Heart right ventricle (tissue), 16 donors: ENCODE data around the gene PPP1R36. TPM values are rescaled to one million over a fixed set of nuclear protein-coding genes. Genes with fewer than 3 reads are reported as not detected.
A peak's percentile ranks its signal among the peaks of the same experiment; 100 is the strongest.
"Not testable (repeated sequence)": the region's sequence is repeated elsewhere in the genome, so short reads cannot be mapped to it uniquely, and the experiment has no call there.

ENCODE experiments used
- ATAC-seq, 8 donors: fragments of 200-7000 bp; cut with Tn5 transposase; one replicate each; pipeline ENCODE4 v1.9.1; 2020; ENCODE audit warnings: mild to moderate bottlenecking in 8 of 8, moderate library complexity in 8 of 8, moderate number of reproducible peaks in 1 of 8
- DNase-seq, 2 donors: peaks; one replicate each; pipeline ENCODE4 v3.0.0-alpha.2; 2020
- H3K27ac ChIP-seq, 10 donors: fragments of 200-600 bp; sonication (generic) in 2 of 10; one replicate each; pipeline versions ENCODE4 v1.5.0 to v1.8.0; 2020 to 2022; ENCODE audit warnings: mild to moderate bottlenecking in 3 of 10
- H3K27me3 ChIP-seq, 7 donors: fragments of 200-600 bp; one replicate each; pipeline ENCODE4 v1.8.0; 2021 to 2022; ENCODE audit warnings: mild to moderate bottlenecking in 2 of 7
- H3K36me3 ChIP-seq, 9 donors: fragments of 200-600 bp; sonication (generic) in 1 of 9; one replicate each; pipeline versions ENCODE4 v1.5.0 to v1.8.0; 2020 to 2022; ENCODE audit warnings: mild to moderate bottlenecking in 2 of 9
- H3K4me1 ChIP-seq, 9 donors: fragments of 200-600 bp; sonication (generic) in 1 of 9; one replicate each; pipeline versions ENCODE4 v1.5.0 to v1.8.0; 2020 to 2022; ENCODE audit warnings: mild to moderate bottlenecking in 4 of 9
- H3K4me3 ChIP-seq, 10 donors: fragments of 200-600 bp; sonication (generic) in 2 of 10; one replicate each; pipeline versions ENCODE4 v1.5.0 to v1.8.0; 2020 to 2022; ENCODE audit warnings: mild to moderate bottlenecking in 7 of 10, moderate library complexity in 2 of 10
- H3K9me3 ChIP-seq, 11 donors: fragments of 200-600 bp in 10 of 11; sonication (generic) in 2 of 11; one replicate each; pipeline versions ENCODE4 v1.5.0 to v1.8.0; 2013 to 2022; ENCODE audit warnings: mild to moderate bottlenecking in 2 of 11, control low read depth in 1 of 11, moderate library complexity in 1 of 11
- CTCF ChIP-seq, 9 donors: fragments of 200-600 bp; sonication (generic) in 2 of 9; IDR thresholded peaks; one replicate each; pipeline versions ENCODE4 v1.5.0 to v1.8.0; 2021 to 2022; ENCODE audit warnings: antibody characterized with exemption in 9 of 9, mild to moderate bottlenecking in 5 of 9, moderate library complexity in 1 of 9
- WGBS, 2 donors: extraction: QIAGEN DNeasy Blood & Tissue Kit; methylation state at CpG; one replicate each; pipeline ENCODE4 v1.1.7; 2013; ENCODE audit warnings: inconsistent platforms in 1 of 2; 5-methylcytosine and 5-hydroxymethylcytosine counted together
- intact Hi-C, 10 donors: fragments of 100-400 bp; cut with DNase I; formaldehyde crosslinking; loops; one replicate each; pipeline versions ENCODE4 v1.11.1 to v1.14.2; 2022
- polyA plus RNA-seq, 2 donors: library from polyadenylated mRNA; stranded (reverse); fragments of 200-250 nt; gene quantifications; one replicate each; pipeline ENCODE4 v1.2.3, GENCODE V29; 2013
- total RNA-seq, 10 donors: library from RNA; stranded (reverse); fragmentation: NEBNext Ultra II Directional in 3 of 10; extraction: Animal tissue kit (Norgen Biotek cat#: 25700) in 3 of 10; gene quantifications; one replicate each; pipeline versions ENCODE4 v1.2.1 to v1.2.4, GENCODE V29; 2021 to 2023
- donor health status: Arrhythmogenic right ventricular cardiomyopathy.
- donor health status: ischemic (EF 13 %, LVEDD 7.1; RV severe dilation, severe dysfunction).
- donor health status: healthy with polysubstance abuse.
- donor health status: DM: no; HTN: yes; CAD: no.
- donor health status: DM: no; HTN: no; CAD: no.
- donor health status: ischemic (EF 25% LVEDD 6.9; RV normal size, moderate dysfunction).
- donor health status: ischemic (EF 25% LVEDD 5.7; RV mildly dilated, moderate dysfunction).
- donor health status: healthy.
- donor health status: DM: yes; HTN: yes; CAD: no.
- donor health status: Ischemic cardiomyopathy.
- donor health status: ischemic (EF 35%, LVEDD 5.7; RV mildly dilated, moderate dysfunction).
- donor health status: nonischemic (EF 11% LVEDD 7.7; RV severe dilation, severe dysfunction).
- donor health status: DM: yes; HTN: yes; CAD: no.
- donor health status: PGD.
- donor health status: ischemic (EF 29% LVEDD 5.4; RV normal size, mild dysfunction).
- donor health status: nonischemic (EF 23%, LVEDD 6.1; RV moderate dilation, normal function).

The PPP1R36 gene
- total and polyA plus RNA-seq, 12 donors = 0.07 to 0.85 (median 0.49) TPM; not detected in 2

- TF ChIP-seq CTCF (IDR thresholded peaks at IDR 0.05) = no peak
- Histone ChIP-seq H3K27me3 (no peaks in the 10 kb centered on the region), H3K9me3 (no peaks in the 10 kb centered on the region), H3K36me3 (no peaks in the 10 kb centered on the region), H3K4me1 (peaks cover 4 to 81% (median 50%) of the 10 kb centered on the region in 9 donors), H3K27ac (peak overlapping the region in 1 of 10 donors; percentile 4), H3K4me3 (no peak overlapping the region)
- WGBS, 2 donors = 32 to 44% methylated on average over 1 of the region's 1 CpG
- no peak for DNase-seq
- intact Hi-C loops = loop anchor here in 2 of 10 donors (10.0 kb wide), 1 partner anchor 120 kb away; no protein-coding TSS in a partner anchor
- ATAC-seq = peak in 3 of 8 donors; percentile 41 to 54 (median 43)
These were observed 34.7 kb upstream of the PPP1R36 start for GRCh38 chr14:64515053-64515452.

GRCh38 chr14:64516969-64517368, 32.8 kb upstream of the PPP1R36 start:
- H3K27ac ChIP-seq = no peak overlapping the region
- ATAC-seq (no peak), DNase-seq (no peak)
- peaks cover 0 to 11% (median 0%) of the 10 kb centered on the region in 9 donors for H3K36me3 ChIP-seq
- H3K4me3 ChIP-seq = no peak overlapping the region
- no peaks in the 10 kb centered on the region for H3K9me3 ChIP-seq
- peaks cover 2 to 68% (median 32%) of the 10 kb centered on the region in 9 donors for H3K4me1 ChIP-seq
- 81 to 83% methylated on average over 1 of the region's 1 CpG for WGBS, 2 donors
- H3K27me3 ChIP-seq = no peaks in the 10 kb centered on the region
- TF ChIP-seq CTCF (IDR thresholded peaks at IDR 0.05) = no peak
- intact Hi-C loops = loop anchor here in 2 of 10 donors (10.0 kb wide), 1 partner anchor 118 kb away; no protein-coding TSS in a partner anchor

GRCh38 chr14:64517667-64518066, 32.1 kb upstream of the PPP1R36 start:
- 88 to 89% methylated on average over 6 of the region's 6 CpGs for WGBS, 2 donors
- peaks cover 0 to 18% (median 0%) of the 10 kb centered on the region in 9 donors for H3K36me3 ChIP-seq
- not testable (repeated sequence) for H3K4me3 ChIP-seq, H3K9me3 ChIP-seq, ATAC-seq, H3K27ac ChIP-seq, H3K27me3 ChIP-seq, DNase-seq
- intact Hi-C loops = loop anchor here in 2 of 10 donors (10.0 kb wide), 1 partner anchor 117 kb away; no protein-coding TSS in a partner anchor
- H3K4me1 ChIP-seq = peaks cover 0 to 63% (median 25%) of the 10 kb centered on the region in 9 donors

GRCh38 chr14:64518229-64518628, 31.5 kb upstream of the PPP1R36 start:
- no peaks in the 10 kb centered on the region for H3K9me3 ChIP-seq
- peaks cover 0 to 24% (median 0%) of the 10 kb centered on the region in 9 donors for H3K36me3 ChIP-seq
- DNase-seq (no peak), ATAC-seq (no peak)
- no peak overlapping the region for H3K27ac ChIP-seq
- intact Hi-C loops = loop anchor here in 2 of 10 donors (10.0 kb wide), 1 partner anchor 117 kb away; no protein-coding TSS in a partner anchor
- WGBS, 2 donors = 80 to 89% methylated on average over 4 of the region's 4 CpGs
- TF ChIP-seq CTCF (IDR thresholded peaks at IDR 0.05) = no peak
- peaks cover 0 to 58% (median 19%) of the 10 kb centered on the region in 9 donors for H3K4me1 ChIP-seq
- no peaks in the 10 kb centered on the region for H3K27me3 ChIP-seq
- H3K4me3 ChIP-seq = no peak overlapping the region

- WGBS, 2 donors = 96 to 98% methylated on average over 4 of the region's 4 CpGs
These were observed 29.1 kb upstream of the PPP1R36 start for GRCh38 chr14:64520699-64521098.

More at GRCh38 chr14:64520699-64521098, 29.1 kb upstream of the PPP1R36 start:
- Histone ChIP-seq H3K27me3 (no peaks in the 10 kb centered on the region), H3K4me3 (no peak overlapping the region), H3K27ac (no peak overlapping the region), H3K9me3 (no peaks in the 10 kb centered on the region), H3K36me3 (peaks cover 0 to 47% (median 0%) of the 10 kb centered on the region in 9 donors), H3K4me1 (peaks cover 0 to 41% (median 15%) of the 10 kb centered on the region in 9 donors)
- TF ChIP-seq CTCF (IDR thresholded peaks at IDR 0.05) = no peak
- DNase-seq = no peak
- no peak for ATAC-seq
- intact Hi-C loops = no loop called here
